SU-DHL-6 (cell line): Measurements from ENCODE around the gene TMTC1.

ENCODE experiments used
- H2AFZ ChIP-seq: fragments of 200-600 bp; sonication (generic); 2 replicates; pipeline ENCODE4 v1.6.1; 2014; ENCODE audit warnings: low read depth, mild to moderate bottlenecking, moderate library complexity, mixed read lengths, antibody characterized with exemption, low read length; ENCODE audit not compliant: severe bottlenecking
- H3F3A ChIP-seq: fragments of 200-600 bp; shearing (Covaris generic); 2 replicates; pipeline ENCODE4 v1.6.0; 2016; ENCODE audit warnings: antibody characterized with exemption, mild to moderate bottlenecking; ENCODE audit not compliant: insufficient read depth
- H3K27ac ChIP-seq: fragments of 200-600 bp; sonication (generic); 2 replicates; pipeline ENCODE4 v1.5.1; 2016; ENCODE audit warnings: low read depth, mild to moderate bottlenecking, low read length, moderate library complexity, mixed read lengths
- H3K27me3 ChIP-seq: fragments of 200-600 bp; sonication (generic), shearing (Covaris generic); 2 replicates; pipeline ENCODE4 v1.6.0; 2014; ENCODE audit warnings: mild to moderate bottlenecking, low read length
- H3K36me3 ChIP-seq: fragments of 200-600 bp; sonication (generic); 2 replicates; pipeline ENCODE4 v1.6.1; 2014; ENCODE audit warnings: mild to moderate bottlenecking, low read length, mixed read lengths
- H3K4me2 ChIP-seq: fragments of 300-600, 200-600 bp; shearing (Covaris generic), sonication (generic); 2 replicates; pipeline ENCODE4 v1.6.0; 2014; ENCODE audit warnings: low read length, low read depth, mild to moderate bottlenecking; ENCODE audit not compliant: poor library complexity, severe bottlenecking
- H3K4me3 ChIP-seq: fragments of 200-600 bp; sonication (generic); 2 replicates; pipeline ENCODE4 v1.5.1; 2014; ENCODE audit warnings: antibody characterized with exemption, low read length, mild to moderate bottlenecking, mixed read lengths; ENCODE audit not compliant: insufficient read depth, poor library complexity, severe bottlenecking
- H3K79me2 ChIP-seq: fragments of 200-600 bp; sonication (generic); 2 replicates; pipeline ENCODE4 v1.6.1; 2014; ENCODE audit warnings: mild to moderate bottlenecking, low read length, moderate library complexity; ENCODE audit not compliant: insufficient read depth
- H3K9ac ChIP-seq: fragments of 200-600 bp; sonication (generic); 2 replicates; pipeline ENCODE4 v1.7.0; 2014; ENCODE audit warnings: mild to moderate bottlenecking, low read length
- H3K9me2 ChIP-seq: fragments of 200-600 bp; sonication (generic); replicated peaks from 2 replicates; pipeline ENCODE4 v1.6.1; 2014; ENCODE audit warnings: low read length; ENCODE audit not compliant: insufficient read depth
- H3K9me3 ChIP-seq: fragments of 200-600 bp; sonication (generic); 2 replicates; pipeline ENCODE4 v1.6.1; 2014; ENCODE audit warnings: low read length, mixed read lengths; ENCODE audit not compliant: insufficient read depth
- H4K20me1 ChIP-seq: fragments of 200-600 bp; sonication (generic); 2 replicates; pipeline ENCODE4 v1.6.1; 2014; ENCODE audit warnings: low read depth, mild to moderate bottlenecking, antibody characterized with exemption, low read length, moderate library complexity, mixed read lengths
- EZH2phosphoT487 ChIP-seq: fragments of 200-600 bp; sonication (generic), shearing (Covaris generic); conservative IDR thresholded peaks from 2 replicates; pipeline ENCODE4 v1.6.1; 2018; ENCODE audit warnings: mild to moderate bottlenecking, antibody characterized with exemption, low read length, moderate library complexity, mixed read lengths
- TF ChIP-seq, protein P1 (sequence below): fragments of 200-600 bp; sonication (generic); IDR thresholded peaks from one replicate; pipeline ENCODE4 v1.5.1; 2017; ENCODE audit warnings: antibody characterized with exemption, mild to moderate bottlenecking, low read length, moderate library complexity; ENCODE audit not compliant: insufficient read depth, poor library complexity, severe bottlenecking

TMTC1 gene

DNA sequence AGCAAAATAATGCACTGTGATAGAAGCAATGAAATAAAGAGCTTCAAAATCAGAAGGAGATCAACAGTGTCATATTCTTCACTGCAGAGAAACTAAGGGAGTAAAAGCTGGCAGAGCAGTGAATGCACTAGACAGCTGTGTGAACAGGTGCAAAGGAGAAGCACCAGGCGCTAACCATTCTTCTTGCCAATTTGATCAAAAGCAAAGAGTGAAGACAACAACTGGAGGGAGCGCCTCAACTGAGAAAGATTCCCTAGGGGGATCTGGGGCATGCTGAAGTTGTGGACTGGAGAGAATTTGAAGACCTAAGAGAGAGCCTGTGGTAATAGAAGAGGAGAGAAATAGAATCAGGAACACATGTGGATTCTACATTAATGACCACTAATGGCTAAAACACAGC lies 235.9 kb downstream of the TMTC1 start:
- Histone ChIP-seq H3K36me3 (no peaks in the 10 kb centered on the region), H3K79me2 (no peaks in the 10 kb centered on the region), H3K4me2 (no peak overlapping the region), H3K9me3 (no peaks in the 10 kb centered on the region), H4K20me1 (no peaks in the 10 kb centered on the region), H3F3A (no peaks in the 10 kb centered on the region), H3K27me3 (no peaks in the 10 kb centered on the region), H3K4me3 (no peak overlapping the region), H3K9me2 (no peaks in the 10 kb centered on the region), H3K27ac (no peak overlapping the region), H3K9ac (no peak overlapping the region), H2AFZ (no peak overlapping the region)
- no peak for TF ChIP-seq EZH2phosphoT487
- TF ChIP-seq, protein P1, sequence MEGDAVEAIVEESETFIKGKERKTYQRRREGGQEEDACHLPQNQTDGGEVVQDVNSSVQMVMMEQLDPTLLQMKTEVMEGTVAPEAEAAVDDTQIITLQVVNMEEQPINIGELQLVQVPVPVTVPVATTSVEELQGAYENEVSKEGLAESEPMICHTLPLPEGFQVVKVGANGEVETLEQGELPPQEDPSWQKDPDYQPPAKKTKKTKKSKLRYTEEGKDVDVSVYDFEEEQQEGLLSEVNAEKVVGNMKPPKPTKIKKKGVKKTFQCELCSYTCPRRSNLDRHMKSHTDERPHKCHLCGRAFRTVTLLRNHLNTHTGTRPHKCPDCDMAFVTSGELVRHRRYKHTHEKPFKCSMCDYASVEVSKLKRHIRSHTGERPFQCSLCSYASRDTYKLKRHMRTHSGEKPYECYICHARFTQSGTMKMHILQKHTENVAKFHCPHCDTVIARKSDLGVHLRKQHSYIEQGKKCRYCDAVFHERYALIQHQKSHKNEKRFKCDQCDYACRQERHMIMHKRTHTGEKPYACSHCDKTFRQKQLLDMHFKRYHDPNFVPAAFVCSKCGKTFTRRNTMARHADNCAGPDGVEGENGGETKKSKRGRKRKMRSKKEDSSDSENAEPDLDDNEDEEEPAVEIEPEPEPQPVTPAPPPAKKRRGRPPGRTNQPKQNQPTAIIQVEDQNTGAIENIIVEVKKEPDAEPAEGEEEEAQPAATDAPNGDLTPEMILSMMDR: no peak

DNA sequence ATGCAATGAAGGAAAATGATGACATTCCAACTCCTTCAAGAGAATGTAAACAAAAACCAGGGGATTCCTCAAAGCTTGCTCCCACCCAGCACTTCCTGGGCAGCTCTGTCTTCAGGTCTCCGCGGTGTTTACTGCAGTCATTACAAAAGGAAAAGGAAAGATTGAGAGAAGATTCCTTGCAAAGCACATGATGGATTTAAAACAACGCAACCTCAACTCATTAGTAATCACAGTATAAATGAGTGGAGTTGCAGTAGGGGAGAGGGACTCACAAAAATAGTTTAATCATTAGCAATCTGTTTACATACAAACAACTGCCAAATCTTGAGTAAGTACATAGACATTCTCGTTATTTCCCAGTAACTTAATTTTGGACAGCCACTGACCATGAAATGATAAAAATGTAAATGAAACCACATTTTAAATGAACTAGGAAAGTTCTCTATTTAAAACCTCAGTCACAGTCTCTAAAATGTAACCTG lies 236.6 kb downstream of the TMTC1 start:
- Histone ChIP-seq H3K27ac (no peak overlapping the region), H3K36me3 (no peaks in the 10 kb centered on the region), H3K4me3 (no peak overlapping the region), H3K9ac (no peak overlapping the region), H3F3A (no peaks in the 10 kb centered on the region), H3K79me2 (no peaks in the 10 kb centered on the region), H3K27me3 (no peaks in the 10 kb centered on the region), H3K4me2 (no peak overlapping the region), H4K20me1 (no peaks in the 10 kb centered on the region), H2AFZ (no peak overlapping the region), H3K9me2 (no peaks in the 10 kb centered on the region), H3K9me3 (no peaks in the 10 kb centered on the region)
- TF ChIP-seq, protein P1: no peak
- no peak for TF ChIP-seq EZH2phosphoT487

DNA sequence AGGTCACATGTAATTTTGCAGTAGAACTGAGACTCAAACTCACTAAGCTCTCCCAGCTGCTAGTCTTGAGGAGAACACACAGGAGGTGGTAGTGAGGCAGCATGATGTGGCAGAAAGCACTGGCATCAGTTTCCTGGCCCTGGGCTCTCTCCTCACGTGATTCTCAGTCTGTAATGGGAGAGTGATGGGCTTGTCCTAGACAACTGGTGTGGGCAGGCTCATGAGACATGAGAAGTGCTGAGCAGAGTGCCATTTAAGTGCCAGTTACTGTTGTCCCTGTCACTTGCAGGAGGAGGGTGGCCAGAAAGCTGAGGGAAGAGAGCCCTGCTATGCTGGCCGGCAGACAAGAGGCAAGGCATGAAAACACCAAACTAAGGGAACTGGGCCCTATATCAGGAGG lies 237.7 kb downstream of the TMTC1 start:
- H3K4me2 ChIP-seq: no peak overlapping the region
- no peak overlapping the region for H3K27ac ChIP-seq
- H3F3A ChIP-seq: no peaks in the 10 kb centered on the region
- no peaks in the 10 kb centered on the region for H4K20me1 ChIP-seq
- no peaks in the 10 kb centered on the region for H3K9me2 ChIP-seq
- H3K36me3 ChIP-seq: no peaks in the 10 kb centered on the region
- H3K9me3 ChIP-seq: no peaks in the 10 kb centered on the region
- no peak overlapping the region for H3K9ac ChIP-seq
- TF ChIP-seq, protein P1: no peak
- no peak for TF ChIP-seq EZH2phosphoT487
- H2AFZ ChIP-seq: no peak overlapping the region
- H3K79me2 ChIP-seq: no peaks in the 10 kb centered on the region
- H3K27me3 ChIP-seq: no peaks in the 10 kb centered on the region
- H3K4me3 ChIP-seq: no peak overlapping the region

DNA sequence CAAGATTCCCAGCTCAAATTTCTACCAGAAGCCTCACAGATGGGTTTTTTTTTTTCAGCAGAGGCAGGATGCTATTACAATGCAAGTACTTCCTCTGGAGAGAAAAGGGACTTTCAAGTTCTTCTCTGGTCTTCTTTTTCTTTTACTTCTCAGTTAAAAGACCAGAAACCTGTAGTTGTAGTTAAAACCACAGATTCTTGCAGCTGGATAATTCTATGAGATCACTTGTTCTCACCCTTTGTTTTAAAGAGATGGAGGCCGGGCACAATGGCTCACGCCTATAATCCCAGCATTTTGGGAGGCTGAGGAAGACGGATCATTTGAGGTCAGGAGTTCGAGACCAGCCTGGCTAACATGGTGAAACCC lies 238.7 kb downstream of the TMTC1 start:
- H3K27ac ChIP-seq: no peak overlapping the region
- no peaks in the 10 kb centered on the region for H3F3A ChIP-seq
- no peak overlapping the region for H3K4me2 ChIP-seq
- no peaks in the 10 kb centered on the region for H3K79me2 ChIP-seq
- H3K9me3 ChIP-seq: no peaks in the 10 kb centered on the region
- no peak overlapping the region for H3K9ac ChIP-seq
- H3K4me3 ChIP-seq: no peak overlapping the region
- H3K36me3 ChIP-seq: no peaks in the 10 kb centered on the region
- H3K27me3 ChIP-seq: no peaks in the 10 kb centered on the region
- no peaks in the 10 kb centered on the region for H4K20me1 ChIP-seq
- TF ChIP-seq, protein P1: no peak
- TF ChIP-seq EZH2phosphoT487: no peak
- no peak overlapping the region for H2AFZ ChIP-seq
- no peaks in the 10 kb centered on the region for H3K9me2 ChIP-seq
